Spinal cord (tissue), 10 donors: ENCODE measurements around the gene VANGL1. TPM values are rescaled to one million over a fixed set of nuclear protein-coding genes. Genes with fewer than 3 reads are reported as not detected.

Experiments
- DNase-seq, 6 donors: peaks; one replicate each; pipeline versions ENCODE4 v3.0.0 to v3.0.0-alpha.2; 2013 to 2015; ENCODE audit warnings: low spot score in 6 of 6, low read depth in 4 of 6
- H3K27ac ChIP-seq: one replicate; pipeline ENCODE4 v1.5.1; 2013; ENCODE audit warnings: low read depth, low read length, control low read depth
- H3K27me3 ChIP-seq: one replicate; pipeline ENCODE4 v1.6.1; 2013; ENCODE audit warnings: low read length; ENCODE audit not compliant: control insufficient read depth, insufficient read depth
- H3K36me3 ChIP-seq: one replicate; pipeline ENCODE4 v1.6.1; 2013; ENCODE audit warnings: low read length; ENCODE audit not compliant: control insufficient read depth, insufficient read depth
- H3K4me1 ChIP-seq: one replicate; pipeline ENCODE4 v1.6.1; 2013; ENCODE audit warnings: low read length; ENCODE audit not compliant: control insufficient read depth, insufficient read depth
- H3K4me3 ChIP-seq: one replicate; pipeline ENCODE4 v1.5.1; 2013; ENCODE audit warnings: low read depth, low read length, control low read depth
- H3K9me3 ChIP-seq: one replicate; pipeline ENCODE4 v1.6.1; 2013; ENCODE audit warnings: low read length; ENCODE audit not compliant: control insufficient read depth, insufficient read depth
- WGBS: methylation state at CpG from one replicate; pipeline ENCODE4 v1.1.5; 2013; ENCODE audit warnings: missing lambda C conversion rate; ENCODE audit not compliant: insufficient coverage; 5-methylcytosine and 5-hydroxymethylcytosine counted together
- long read RNA-seq, 4 donors: transcript quantifications; one replicate each; lab custom pipeline, GENCODE V29; 2026
- polyA plus RNA-seq, 2 donors: library from polyadenylated mRNA; unstranded; fragments of 120-200 nt; gene quantifications; one replicate each; pipeline ENCODE4 v1.2.1, GENCODE V29; 2013; ENCODE audit not compliant: insufficient read length in 2 of 2
- total RNA-seq, 2 donors: library from RNA; depleted of rRNA in 1 of 2; stranded (reverse); fragments of 120-200 nt in 1 of 2; fragments of >200 nt in 1 of 2; gene quantifications; one replicate each; pipeline versions ENCODE4 v1.2.3 to v1.2.4, GENCODE V29; 2013 to 2014
- donor health status: healthy.

Gene VANGL1
- 10 to 100 TPM in 1 of 2 donors, 1 to 10 TPM in 1; 8.0 to 10.2 TPM for total RNA-seq
- 1 to 10 TPM; 8.2 to 8.6 TPM for polyA plus RNA-seq
- long read RNA-seq, donor 1, result 0 reads
- long read RNA-seq, donor 2, result 0 reads
- long read RNA-seq, donor 3, full-length matches to known transcripts, result 1 of 1 reads
- long read RNA-seq, donor 3, partial matches to known transcripts, result 0 of 1 reads
- long read RNA-seq, donor 3, other reads (novel, unspliced or antisense), result 0 of 1 reads
- long read RNA-seq, donor 4, full-length matches to known transcripts, result 3 of 3 reads
- long read RNA-seq, donor 4, partial matches to known transcripts, result 0 of 3 reads
- long read RNA-seq, donor 4, other reads (novel, unspliced or antisense), result 0 of 3 reads

- H3K27ac ChIP-seq, result peak within 1 kb of the TSS; percentile 35
- H3K9me3 ChIP-seq, result no peaks in the 10 kb centered on the region
- DNase-seq, result peak in 4 of 6 donors; percentile 22 to 79 (median 48)
- H3K4me1 ChIP-seq, result peaks cover 3% of the 10 kb centered on the region
- WGBS, result under 1% methylated on average over 61 of the region's 61 CpGs
- peak within 1 kb of the TSS; percentile 71 for H3K4me3 ChIP-seq
- no peaks in the 10 kb centered on the region for H3K27me3 ChIP-seq
- H3K36me3 ChIP-seq, result no peaks in the 10 kb centered on the region
These were observed at the start of gene VANGL1 for GRCh38 chr1:115641762-115642167. TSS of gene VANGL1 (plus strand) at chr1:115641970. CDS start at chr1:115651414, 9,444 bp downstream.

DNA sequence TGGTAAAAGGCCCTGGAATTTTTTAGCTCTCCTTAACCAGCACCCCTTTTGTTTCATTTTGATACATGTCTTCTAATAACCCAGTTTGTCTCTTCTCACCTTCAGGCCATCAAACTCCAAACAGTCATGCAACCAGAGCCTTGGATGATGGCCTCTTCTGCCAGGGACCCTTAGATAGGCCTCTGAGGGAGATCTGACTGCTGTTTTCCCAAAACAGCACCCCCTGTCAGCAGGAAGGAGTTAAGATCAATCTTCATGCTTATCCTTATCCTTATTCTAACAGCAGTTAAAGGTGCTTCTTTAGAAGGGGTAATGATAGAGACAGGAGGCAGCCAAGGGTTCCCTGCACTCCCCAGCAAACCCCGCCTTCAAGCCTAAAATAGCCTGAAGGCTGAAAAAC, 49.5 kb upstream of the VANGL1 start:
- H3K4me1 ChIP-seq, result peaks cover 16% of the 10 kb centered on the region
- H3K27ac ChIP-seq, result no peak overlapping the region
- H3K4me3 ChIP-seq, result no peak overlapping the region
- H3K36me3 ChIP-seq, result no peaks in the 10 kb centered on the region
- no peaks in the 10 kb centered on the region for H3K9me3 ChIP-seq
- no peaks in the 10 kb centered on the region for H3K27me3 ChIP-seq
- no CpG with 5 or more reads among the region's 1 CpG for WGBS
- DNase-seq, result no peak

DNA sequence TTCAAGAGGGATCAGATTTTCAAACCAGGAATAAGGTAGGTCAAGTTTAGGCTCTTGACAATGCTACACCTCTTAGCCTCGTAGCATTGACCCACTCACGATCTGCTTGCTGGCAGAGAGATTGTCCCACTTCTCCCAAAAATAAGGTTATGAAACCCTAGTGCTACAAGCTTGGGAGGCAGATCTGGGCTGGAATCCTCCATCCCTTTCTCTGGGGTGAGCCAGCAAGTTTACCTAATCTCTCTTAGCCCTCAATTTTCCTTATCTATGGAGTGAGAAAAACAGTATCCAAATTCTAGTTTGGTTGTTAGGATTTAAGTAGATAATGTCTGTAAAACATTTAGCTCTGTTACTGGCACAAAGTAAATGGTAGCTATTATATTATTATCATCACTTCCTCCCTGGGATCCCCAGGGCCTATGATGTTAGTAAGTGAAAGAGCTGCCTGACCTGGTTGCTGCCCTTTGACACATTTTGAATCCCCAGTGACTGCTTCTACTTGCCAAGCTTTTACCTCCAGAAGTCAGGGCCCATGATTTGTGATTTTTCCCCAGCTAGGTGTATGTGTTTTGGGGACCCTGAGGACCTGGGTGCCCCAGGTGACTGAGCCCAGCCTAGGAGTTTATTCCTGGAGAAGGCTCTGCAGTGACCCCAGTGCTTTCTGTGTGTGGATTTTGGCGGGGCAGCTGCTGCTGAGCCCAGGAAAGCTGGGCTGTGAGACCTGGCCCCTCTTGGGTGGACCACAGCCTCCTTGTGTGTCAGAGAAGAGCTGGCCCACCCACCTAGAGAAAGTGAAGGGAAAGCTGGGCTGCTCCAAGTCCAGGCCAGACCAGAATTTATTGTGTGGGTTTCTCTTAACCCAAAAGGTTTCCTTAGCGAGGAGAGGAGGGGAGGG, 48.2 kb upstream of the VANGL1 start:
- Histone ChIP-seq H3K36me3 (no peaks in the 10 kb centered on the region), H3K27me3 (no peaks in the 10 kb centered on the region), H3K9me3 (no peaks in the 10 kb centered on the region), H3K4me1 (peaks cover 16% of the 10 kb centered on the region), H3K4me3 (no peak overlapping the region), H3K27ac (no peak overlapping the region)
- DNase-seq, result no peak
- 100% methylated on average over 2 of the region's 4 CpGs for WGBS

GRCh38 chr1:115594600-115594999, 47.2 kb upstream of the VANGL1 start:
- Histone ChIP-seq H3K9me3 (no peaks in the 10 kb centered on the region), H3K27ac (no peak overlapping the region), H3K27me3 (no peaks in the 10 kb centered on the region), H3K4me3 (no peak overlapping the region), H3K36me3 (no peaks in the 10 kb centered on the region), H3K4me1 (peaks cover 16% of the 10 kb centered on the region)
- whole genome bisulfite sequencing, result 70% methylated on average over 4 of the region's 4 CpGs
- peak in 2 of 6 donors; percentile 9 to 14 for DNase-seq

DNA sequence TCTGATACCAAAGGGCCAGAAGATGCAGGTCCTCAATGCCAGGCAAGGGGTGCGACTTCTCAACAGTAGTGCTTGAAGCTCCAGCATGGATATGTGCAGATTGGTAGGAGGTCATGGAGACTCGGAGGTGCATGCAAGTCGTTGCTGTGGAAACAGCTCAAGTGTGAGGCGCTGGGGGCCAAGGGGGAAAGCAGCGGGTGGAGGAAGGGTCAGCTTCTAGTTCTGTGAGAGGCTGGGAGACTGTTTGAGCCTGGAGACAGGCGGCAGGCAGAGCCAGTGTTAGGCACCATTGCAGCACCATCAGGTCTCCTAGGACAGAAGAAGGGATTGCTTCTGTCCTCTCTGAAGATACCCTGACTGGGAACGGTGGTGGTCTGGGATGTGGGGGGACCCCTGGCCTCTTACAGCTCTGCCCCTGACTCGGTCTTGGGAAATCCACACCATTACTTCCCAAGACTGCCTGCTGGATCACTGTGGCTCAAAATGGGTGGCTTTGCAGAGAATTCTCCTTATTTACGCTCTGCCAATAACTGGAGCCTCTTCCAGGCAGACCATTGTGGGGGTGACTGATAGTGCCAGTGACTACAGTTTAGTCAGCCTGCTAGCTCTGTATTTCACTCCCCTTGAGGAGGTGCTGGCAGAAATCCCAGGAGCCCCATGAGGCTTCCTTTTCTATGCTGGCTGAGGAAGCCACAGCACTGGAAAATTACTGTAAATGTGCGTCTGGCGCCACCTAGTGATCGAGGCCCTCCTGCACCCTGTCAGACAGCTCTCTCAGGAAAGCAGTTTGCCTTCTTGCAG, 46.3 kb upstream of the VANGL1 start:
- no peaks in the 10 kb centered on the region for H3K36me3 ChIP-seq
- no peak overlapping the region for H3K4me3 ChIP-seq
- H3K27me3 ChIP-seq, result no peaks in the 10 kb centered on the region
- H3K9me3 ChIP-seq, result no peaks in the 10 kb centered on the region
- 26% methylated on average over 9 of the region's 12 CpGs for WGBS
- H3K27ac ChIP-seq, result peak overlapping the region; percentile 29
- peaks cover 16% of the 10 kb centered on the region for H3K4me1 ChIP-seq
- DNase-seq, result peak; percentile 78 to 98 (median 95)

GRCh38 chr1:115596080-115596780, 45.5 kb upstream of the VANGL1 start:
- no peaks in the 10 kb centered on the region for H3K36me3 ChIP-seq
- H3K27ac ChIP-seq, result no peak overlapping the region
- WGBS, result 13% methylated on average over 5 of the region's 7 CpGs
- no peak overlapping the region for H3K4me3 ChIP-seq
- H3K4me1 ChIP-seq, result peaks cover 16% of the 10 kb centered on the region
- H3K9me3 ChIP-seq, result no peaks in the 10 kb centered on the region
- no peak for DNase-seq
- H3K27me3 ChIP-seq, result no peaks in the 10 kb centered on the region

- 100% methylated on average over 3 of the region's 3 CpGs for WGBS
- Histone ChIP-seq H3K27me3 (no peaks in the 10 kb centered on the region), H3K4me3 (no peak overlapping the region), H3K36me3 (no peaks in the 10 kb centered on the region), H3K4me1 (no peaks in the 10 kb centered on the region), H3K27ac (no peak overlapping the region), H3K9me3 (peaks cover 4% of the 10 kb centered on the region)
- DNase-seq, result no peak
These were observed 37.3 kb upstream of the VANGL1 start for GRCh38 chr1:115604508-115604907.

DNA sequence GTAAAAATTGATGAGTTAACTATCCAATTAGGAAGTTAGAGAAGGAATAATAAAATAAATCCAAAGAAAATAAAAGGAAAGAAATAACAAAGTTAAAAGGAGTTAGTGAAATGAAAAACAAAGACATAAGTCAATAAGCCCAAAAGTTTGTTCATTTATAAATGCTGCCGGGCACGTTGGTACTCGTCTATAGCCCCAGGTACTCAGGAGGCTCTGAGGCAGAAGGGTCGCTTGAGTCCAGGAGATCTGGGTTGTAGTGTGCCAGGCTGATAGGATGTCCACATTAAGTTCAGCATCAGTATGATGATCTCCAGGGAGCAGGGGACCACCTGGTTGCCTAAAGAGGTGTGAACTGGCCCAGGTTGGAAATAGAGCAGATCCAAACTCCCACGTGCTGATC, 35.5 kb upstream of the VANGL1 start:
- no peaks in the 10 kb centered on the region for H3K4me1 ChIP-seq
- H3K9me3 ChIP-seq, result peaks cover 4% of the 10 kb centered on the region
- H3K27ac ChIP-seq, result no peak overlapping the region
- no peaks in the 10 kb centered on the region for H3K27me3 ChIP-seq
- no peak overlapping the region for H3K4me3 ChIP-seq
- DNase-seq, result no peak
- 85% methylated on average over 5 of the region's 5 CpGs for WGBS
- no peaks in the 10 kb centered on the region for H3K36me3 ChIP-seq

DNA sequence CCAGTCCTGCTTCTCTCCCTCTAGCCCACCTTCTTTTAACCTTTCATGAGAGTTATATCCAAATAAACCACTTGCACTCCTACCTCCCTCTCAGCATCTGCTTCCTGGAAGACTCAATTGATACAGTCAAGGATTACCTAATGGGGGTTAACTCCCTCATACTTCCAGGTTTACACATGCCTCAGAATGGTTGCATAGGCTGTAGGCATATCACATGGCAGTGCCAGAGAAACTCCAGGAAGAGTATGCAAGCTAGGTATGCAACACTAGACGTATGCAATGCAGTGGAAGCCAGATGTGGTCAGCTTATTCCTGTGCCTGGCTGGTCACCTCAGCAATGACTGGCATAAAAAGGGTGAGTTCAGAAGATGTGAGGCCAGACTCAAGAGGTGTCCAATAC, 32.7 kb upstream of the VANGL1 start:
- WGBS, result 100% methylated on average over 1 of the region's 1 CpG
- H3K36me3 ChIP-seq, result no peaks in the 10 kb centered on the region
- H3K4me1 ChIP-seq, result no peaks in the 10 kb centered on the region
- H3K27ac ChIP-seq, result no peak overlapping the region
- no peak for DNase-seq
- H3K9me3 ChIP-seq, result peaks cover 4% of the 10 kb centered on the region
- H3K27me3 ChIP-seq, result no peaks in the 10 kb centered on the region
- no peak overlapping the region for H3K4me3 ChIP-seq
